HG03025 (cell line): ENCODE data around the gene SERPINA1.

Experiments
- ATAC-seq: cut with Tn5 transposase; IDR thresholded peaks from one replicate; pipeline ENCODE4 v1.9.1; 2021; ENCODE audit warnings: mild to moderate bottlenecking, moderate library complexity; ENCODE audit not compliant: unreplicated experiment, low FRiP score

SERPINA1 gene

DNA sequence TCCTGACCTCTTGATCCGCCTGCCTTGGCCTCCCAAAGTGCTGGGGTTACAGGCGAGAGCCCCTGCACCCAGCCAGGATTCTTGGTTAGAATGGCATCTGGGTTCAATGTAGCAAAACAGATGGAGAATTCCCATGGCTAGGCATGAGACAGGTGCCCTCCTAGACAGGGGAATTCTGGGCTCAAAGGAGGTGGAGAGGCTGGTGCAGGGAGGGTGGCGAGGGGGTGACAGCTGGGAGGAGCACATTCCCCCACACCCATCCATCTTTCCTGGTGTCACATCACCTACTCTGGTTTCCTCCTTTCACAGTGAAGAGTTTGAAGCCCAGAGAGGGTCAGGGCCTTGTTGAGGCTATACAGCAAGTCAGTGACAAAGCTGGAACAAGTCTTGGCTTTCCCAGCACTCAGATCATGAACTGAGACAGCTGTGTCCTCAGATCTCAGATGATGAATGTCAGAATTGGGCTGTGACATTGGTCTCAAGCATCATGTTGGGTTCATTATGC, 2.8 kb downstream of the SERPINA1 start:
- no peak for ATAC-seq

- ATAC-seq: no peak
Observed at GRCh38 chr14:94384342-94384741, 4.1 kb downstream of the SERPINA1 start.

- ATAC-seq: no peak
Observed at GRCh38 chr14:94383777-94384176, 4.6 kb downstream of the SERPINA1 start.

DNA sequence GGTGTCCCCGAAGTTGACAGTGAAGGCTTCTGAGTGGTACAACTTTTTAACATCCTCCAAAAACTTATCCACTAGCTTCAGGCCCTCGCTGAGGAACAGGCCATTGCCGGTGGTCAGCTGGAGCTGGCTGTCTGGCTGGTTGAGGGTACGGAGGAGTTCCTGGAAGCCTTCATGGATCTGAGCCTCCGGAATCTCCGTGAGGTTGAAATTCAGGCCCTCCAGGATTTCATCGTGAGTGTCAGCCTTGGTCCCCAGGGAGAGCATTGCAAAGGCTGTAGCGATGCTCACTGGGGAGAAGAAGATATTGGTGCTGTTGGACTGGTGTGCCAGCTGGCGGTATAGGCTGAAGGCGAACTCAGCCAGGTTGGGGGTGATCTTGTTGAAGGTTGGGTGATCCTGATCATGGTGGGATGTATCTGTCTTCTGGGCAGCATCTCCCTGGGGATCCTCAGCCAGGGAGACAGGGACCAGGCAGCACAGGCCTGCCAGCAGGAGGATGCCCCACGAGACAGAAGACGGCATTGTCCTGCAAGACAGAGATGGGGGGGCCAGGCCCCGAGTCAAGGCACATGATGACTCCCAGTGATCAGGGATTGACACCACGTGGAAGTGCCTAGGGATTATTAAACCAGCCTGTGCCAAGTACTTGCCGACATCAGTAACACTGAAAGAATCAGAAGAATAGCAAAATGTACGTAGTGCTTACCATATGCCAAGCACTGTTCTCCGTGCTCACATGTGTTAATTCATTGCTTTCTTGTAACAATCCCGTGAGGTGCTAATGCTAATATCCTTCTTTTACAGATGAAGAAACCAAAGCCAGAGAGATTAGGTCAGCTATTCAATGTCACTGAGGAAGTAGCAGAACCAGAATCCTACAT, 5.4 kb downstream of the SERPINA1 start:
- no peak for ATAC-seq

- no peak for ATAC-seq
Observed at GRCh38 chr14:94382099-94382715, 6.2 kb downstream of the SERPINA1 start.

DNA sequence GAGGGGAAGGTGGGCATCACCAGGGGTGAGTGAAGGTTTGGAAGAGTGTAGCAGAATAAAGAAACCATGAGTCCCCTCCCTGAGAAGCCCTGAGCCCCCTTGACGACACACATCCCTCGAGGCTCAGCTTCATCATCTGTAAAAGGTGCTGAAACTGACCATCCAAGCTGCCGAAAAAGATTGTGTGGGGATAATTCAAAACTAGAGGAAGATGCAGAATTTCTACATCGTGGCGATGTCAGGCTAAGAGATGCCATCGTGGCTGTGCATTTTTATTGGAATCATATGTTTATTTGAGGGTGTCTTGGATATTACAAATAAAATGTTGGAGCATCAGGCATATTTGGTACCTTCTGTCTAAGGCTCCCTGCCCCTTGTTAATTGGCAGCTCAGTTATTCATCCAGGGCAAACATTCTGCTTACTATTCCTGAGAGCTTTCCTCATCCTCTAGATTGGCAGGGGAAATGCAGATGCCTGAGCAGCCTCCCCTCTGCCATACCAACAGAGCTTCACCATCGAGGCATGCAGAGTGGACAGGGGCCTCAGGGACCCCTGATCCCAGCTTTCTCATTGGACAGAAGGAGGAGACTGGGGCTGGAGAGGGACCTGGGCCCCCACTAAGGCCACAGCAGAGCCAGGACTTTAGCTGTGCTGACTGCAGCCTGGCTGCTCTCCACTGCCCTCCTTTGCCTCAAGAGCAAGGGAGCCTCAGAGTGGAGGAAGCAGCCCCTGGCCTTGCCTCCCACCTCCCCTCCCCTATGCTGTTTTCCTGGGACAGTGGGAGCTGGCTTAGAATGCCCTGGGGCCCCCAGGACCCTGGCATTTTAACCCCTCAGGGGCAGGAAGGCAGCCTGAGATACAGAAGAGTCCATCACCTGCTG, 7.0 kb downstream of the SERPINA1 start:
- no peak for ATAC-seq

DNA sequence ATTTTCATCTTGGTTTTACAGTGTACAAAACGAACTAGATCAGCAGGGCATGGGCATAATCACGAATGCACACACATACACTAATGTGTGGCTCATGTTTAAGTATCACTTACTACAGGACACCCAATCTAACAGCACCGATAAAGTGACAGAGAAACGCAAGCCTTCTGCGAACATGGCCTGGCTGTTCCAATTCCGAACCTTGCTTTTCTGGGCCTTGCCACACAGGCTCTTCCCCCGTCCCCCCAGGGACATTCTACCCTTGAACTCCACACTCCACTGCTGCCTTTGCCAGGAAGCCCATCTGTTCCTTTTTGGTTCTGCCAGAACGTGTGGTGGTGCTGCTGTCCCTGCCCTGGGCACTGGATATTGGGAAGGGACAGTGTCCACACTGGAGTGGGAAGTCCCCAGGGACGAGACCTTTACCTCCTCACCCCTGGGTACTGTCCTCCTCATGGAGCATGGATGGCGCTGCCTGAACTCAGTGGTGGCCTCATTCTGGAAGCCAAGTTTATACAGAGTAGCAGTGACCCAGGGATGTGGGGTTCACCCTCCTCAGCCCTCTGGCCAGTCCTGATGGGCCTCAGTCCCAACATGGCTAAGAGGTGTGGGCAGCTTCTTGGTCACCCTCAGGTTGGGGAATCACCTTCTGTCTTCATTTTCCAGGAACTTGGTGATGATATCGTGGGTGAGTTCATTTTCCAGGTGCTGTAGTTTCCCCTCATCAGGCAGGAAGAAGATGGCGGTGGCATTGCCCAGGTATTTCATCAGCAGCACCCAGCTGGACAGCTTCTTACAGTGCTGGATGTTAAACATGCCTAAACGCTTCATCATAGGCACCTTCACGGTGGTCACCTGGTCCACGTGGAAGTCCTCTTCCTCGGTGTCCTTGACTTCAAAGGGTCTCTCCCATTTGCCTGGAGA, 7.9 kb downstream of the SERPINA1 start:
- ATAC-seq: no peak

DNA sequence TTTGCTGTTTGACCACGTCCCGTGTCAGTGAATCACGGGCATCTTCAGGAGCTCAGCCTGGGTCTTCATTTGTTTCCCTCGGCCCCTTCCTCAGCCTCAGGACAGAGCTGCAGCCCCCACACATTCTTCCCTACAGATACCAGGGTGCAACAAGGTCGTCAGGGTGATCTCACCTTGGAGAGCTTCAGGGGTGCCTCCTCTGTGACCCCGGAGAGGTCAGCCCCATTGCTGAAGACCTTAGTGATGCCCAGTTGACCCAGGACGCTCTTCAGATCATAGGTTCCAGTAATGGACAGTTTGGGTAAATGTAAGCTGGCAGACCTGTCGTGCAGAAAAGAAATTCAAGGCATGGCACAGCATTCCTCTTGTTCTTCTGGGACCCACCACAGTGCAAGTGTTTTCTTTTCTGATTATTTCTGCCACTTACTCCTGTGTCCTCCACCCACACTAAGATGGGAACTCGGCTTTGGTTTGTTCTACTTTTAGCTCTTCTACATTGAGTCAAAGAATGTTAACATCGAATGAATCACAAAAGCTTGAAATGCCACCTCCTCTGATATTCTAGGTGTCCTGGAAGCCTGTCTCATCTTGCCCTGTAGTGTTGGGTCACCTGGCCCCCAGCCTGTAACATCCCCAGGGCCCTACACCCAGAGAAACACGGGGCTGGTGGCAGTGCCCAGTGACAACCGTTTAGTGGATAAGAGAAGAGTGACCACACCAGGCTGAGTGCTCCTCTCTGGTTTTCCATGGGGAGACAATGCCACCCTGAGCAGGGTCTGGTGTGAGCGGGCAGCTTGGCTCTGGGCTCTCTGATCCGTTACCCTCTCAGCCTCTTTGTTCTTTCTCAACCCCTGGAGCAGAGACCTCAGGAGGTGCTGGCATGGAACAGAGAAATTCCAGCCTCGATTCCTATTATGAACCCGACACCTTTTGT, 8.8 kb downstream of the SERPINA1 start:
- ATAC-seq: no peak

DNA sequence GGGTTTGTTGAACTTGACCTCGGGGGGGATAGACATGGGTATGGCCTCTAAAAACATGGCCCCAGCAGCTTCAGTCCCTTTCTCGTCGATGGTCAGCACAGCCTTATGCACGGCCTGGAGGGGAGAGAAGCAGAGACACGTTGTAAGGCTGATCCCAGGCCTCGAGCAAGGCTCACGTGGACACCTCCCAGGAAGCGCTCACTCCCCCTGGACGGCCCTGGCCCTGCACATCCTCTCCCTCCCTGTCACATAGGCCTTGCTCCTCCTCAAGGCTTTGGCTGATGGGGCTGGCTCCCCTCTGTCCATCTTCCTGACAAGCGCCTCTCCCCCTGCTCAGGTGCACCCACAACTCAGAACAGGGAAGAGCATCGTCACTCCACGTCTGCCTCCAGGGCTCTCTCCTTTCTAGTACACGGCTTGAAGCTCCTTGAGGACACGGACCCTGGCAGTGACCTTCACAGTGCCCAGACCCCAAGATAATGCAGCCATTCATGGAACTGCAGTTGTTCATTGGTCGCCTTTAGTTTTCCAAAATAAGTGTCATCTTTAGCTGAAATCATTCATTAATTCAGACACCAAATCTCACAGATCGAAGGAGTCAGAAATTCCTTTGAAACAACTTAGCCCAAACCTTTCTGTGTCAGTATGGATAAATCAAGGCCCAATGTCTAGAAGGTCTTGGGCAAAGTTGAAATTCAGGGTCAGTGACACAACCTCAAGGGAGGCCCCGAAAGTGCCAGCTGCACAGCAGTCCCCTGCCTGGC, 9.7 kb downstream of the SERPINA1 start:
- ATAC-seq: no peak

DNA sequence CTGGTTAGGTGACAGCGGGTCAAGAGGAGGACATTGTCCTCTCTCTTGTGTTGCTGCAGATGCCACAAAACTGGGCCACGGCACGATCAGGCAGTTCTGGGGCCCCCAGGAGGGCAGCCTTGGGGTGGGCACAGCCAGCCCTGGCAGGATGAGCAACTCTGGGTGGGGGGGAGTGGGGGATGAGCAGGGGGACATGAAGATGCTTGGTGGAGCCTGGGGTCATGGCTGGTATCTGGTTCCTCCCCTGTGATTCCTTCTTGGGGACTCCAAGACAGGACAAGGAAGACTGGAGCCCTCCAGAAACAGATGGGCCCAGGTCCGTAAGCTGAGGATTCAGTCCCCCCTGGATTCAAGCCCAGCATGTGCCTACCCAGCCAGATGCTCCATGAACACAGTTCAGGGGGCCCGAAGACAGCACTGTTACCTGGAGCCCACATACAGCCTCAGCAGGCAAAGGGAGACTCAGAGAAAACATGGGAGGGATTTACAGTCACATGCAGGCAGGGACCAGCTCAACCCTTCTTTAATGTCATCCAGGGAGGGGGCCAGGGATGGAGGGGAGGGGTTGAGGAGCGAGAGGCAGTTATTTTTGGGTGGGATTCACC, 10.4 kb downstream of the SERPINA1 start:
- no peak for ATAC-seq

DNA sequence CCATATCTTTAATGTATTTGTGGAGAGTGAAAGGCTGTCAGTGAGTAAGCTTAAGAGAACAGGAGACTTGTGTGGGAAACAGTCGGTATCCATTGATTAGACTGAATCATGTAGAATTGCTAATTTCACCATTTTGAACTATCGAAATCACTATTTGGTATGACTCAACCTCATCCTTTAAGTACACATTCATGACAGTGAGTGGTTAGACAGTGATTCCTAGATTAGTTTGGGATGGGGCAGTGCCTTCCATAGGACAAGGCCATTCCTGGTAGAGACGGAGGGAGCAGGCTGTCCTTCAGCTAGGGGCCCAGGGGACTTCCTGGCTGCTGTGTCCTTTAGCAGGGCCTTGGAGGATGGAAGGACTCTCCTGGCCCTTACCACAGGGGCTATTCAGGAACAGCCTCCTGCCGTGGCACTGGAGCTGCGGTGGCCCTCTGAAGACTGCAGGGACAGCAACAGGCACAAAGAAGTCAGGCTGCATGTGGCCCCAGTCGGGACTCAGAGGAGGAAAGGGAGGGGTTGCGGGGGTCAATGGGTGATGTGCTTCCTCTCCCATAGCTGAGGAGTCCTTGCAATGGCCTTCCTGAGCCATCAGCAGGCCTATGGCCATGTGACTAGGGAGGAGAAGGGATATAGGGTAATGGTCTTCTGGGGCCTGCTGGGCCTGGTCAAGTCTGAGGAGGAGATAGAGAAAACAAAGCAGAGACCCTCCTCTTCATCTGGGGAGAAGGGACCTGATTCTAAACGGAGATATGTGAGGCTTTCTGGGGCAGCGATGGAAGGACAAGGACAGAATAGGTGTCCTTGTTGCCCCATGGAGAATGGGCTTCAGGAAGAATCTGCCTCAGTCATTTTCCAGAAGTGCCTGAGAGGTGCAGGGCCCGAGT, 11.2 kb downstream of the SERPINA1 start:
- no peak for ATAC-seq

DNA sequence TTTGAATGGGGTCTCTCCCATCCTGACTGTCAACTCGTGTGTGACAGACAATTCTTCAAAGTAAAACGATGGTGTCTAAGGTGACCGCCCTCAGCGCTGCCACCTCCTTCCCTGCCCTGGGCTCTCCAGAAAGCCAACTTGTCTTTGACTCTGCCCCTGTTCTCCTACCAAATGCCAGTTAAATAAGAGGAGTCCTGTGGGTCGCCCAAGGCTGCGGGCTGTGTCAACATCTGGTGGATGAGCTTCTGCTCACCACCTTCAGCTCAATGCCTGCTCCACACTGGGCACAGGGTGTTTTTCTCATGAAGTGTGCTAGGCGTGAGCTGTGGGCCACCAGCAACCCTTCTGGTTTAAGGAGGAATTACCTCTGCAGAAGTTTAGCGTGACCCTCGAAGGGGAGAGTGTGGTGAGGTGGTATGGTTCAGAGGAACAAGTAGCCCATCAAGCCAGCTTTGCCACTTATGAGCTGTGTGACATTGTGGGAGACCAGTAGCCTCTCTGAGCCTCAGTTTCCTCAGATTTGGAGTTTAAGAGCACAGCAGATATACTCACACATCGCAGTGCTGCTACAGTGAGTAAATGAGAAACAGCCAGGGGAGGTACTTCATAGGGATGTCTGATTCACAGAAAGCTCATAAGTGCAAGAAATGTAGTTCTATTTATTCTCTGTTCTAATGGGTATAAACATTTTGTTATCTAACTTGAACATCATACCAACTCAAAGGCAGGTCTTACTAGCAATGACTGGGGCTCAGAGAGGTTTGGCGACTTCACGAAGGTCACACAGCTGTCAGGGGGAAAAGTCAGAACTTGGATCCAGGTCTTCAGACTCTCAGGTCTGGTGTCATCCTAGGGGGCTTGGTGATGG, 12.1 kb downstream of the SERPINA1 start:
- no peak for ATAC-seq

- no peak for ATAC-seq
Observed at GRCh38 chr14:94375552-94376107, 12.8 kb downstream of the SERPINA1 start.

GRCh38 chr14:94374749-94375260, 13.6 kb downstream of the SERPINA1 start:
- ATAC-seq: no peak

- no peak for ATAC-seq
Observed at GRCh38 chr14:94374116-94374515, 14.3 kb downstream of the SERPINA1 start.
